Sigmoid colon (tissue), 7 donors: ENCODE measurements around the gene CCDC116. TPM values are rescaled to one million over a fixed set of nuclear protein-coding genes. Genes with fewer than 3 reads are reported as not detected.

Source experiments
- DNase-seq: peaks from one replicate; pipeline ENCODE4 v3.0.0-alpha.2; 2019
- H3K27ac ChIP-seq, 4 donors: fragments of 200-600 bp; sonication (generic); one replicate each; pipeline ENCODE4 v1.5.1; 2016 to 2019; ENCODE audit warnings: mild to moderate bottlenecking in 1 of 4
- H3K27me3 ChIP-seq, 3 donors: fragments of 200-600 bp; sonication (generic); one replicate each; pipeline ENCODE4 v1.5.1; 2019; ENCODE audit warnings: mild to moderate bottlenecking in 1 of 3
- H3K36me3 ChIP-seq, 4 donors: fragments of 200-600 bp; sonication (generic); one replicate each; pipeline ENCODE4 v1.5.1; 2016 to 2019
- H3K4me1 ChIP-seq, 4 donors: fragments of 200-600 bp; sonication (generic); one replicate each; pipeline ENCODE4 v1.5.1; 2017 to 2019
- H3K4me3 ChIP-seq, 4 donors: fragments of 200-600 bp; sonication (generic); one replicate each; pipeline ENCODE4 v1.5.1; 2017 to 2019; ENCODE audit warnings: mild to moderate bottlenecking in 2 of 4, moderate library complexity in 1 of 4
- H3K9me3 ChIP-seq, 4 donors: fragments of 200-600 bp in 3 of 4; sonication (generic) in 3 of 4; one replicate each; pipeline versions ENCODE4 v1.5.1 to v1.6.1; 2013 to 2019
- CTCF ChIP-seq, 4 experiments: fragments of 450-650 bp in 3 of 4; fragments of 200-600 bp in 1 of 4; IDR thresholded peaks; one replicate each; pipeline ENCODE4 v1.5.1; 2016 to 2019; ENCODE audit warnings: antibody characterized with exemption in 4 of 4, mild to moderate bottlenecking in 3 of 4, moderate library complexity in 2 of 4
- EP300 ChIP-seq, 4 donors: sonication (generic); formaldehyde crosslinking; IDR thresholded peaks; one replicate each; pipeline ENCODE4 v1.6.1; 2017; ENCODE audit warnings: antibody characterized with exemption in 4 of 4
- POLR2A ChIP-seq, 2 donors: fragments of 450-650 bp; IDR thresholded peaks; one replicate each; pipeline ENCODE4 v1.6.1; 2016; ENCODE audit warnings: antibody characterized with exemption in 2 of 2, mild to moderate bottlenecking in 2 of 2, moderate library complexity in 2 of 2
- POLR2AphosphoS5 ChIP-seq, 4 donors: sonication (generic); formaldehyde crosslinking; IDR thresholded peaks; one replicate each; pipeline ENCODE4 v1.6.1; 2017; ENCODE audit warnings: antibody characterized with exemption in 4 of 4
- WGBS, 2 donors: extraction: QIAGEN DNeasy Blood & Tissue Kit; methylation state at CpG; one replicate each; pipeline ENCODE4 v1.1.7; 2013; 5-methylcytosine and 5-hydroxymethylcytosine counted together
- intact Hi-C: fragments of 100-400 bp; cut with DNase I; formaldehyde crosslinking; loops from one replicate; pipeline ENCODE4 v1.15.1; 2023
- polyA plus RNA-seq, 3 donors: library from polyadenylated mRNA; stranded (reverse); fragments of 200-250 nt; gene quantifications; one replicate each; pipeline ENCODE4 v1.2.3, GENCODE V29; 2013
- total RNA-seq, 4 donors: library from RNA; depleted of rRNA; stranded (reverse); fragments of >200 nt; gene quantifications; one replicate each; pipeline ENCODE4 v1.1.0, GENCODE V29; 2016
- donor health status: healthy with polysubstance abuse.
- donor health status: Bipolar disorder and iron deficiency.
- donor health status: healthy.

Gene CCDC116
- total and polyA plus RNA-seq, 7 donors, result 0.33 to 2.5 (median 0.41) TPM; not detected in 2

GRCh38 chr22:21633481-21633880 lies 921 bp downstream of the CCDC116 start:
- Histone ChIP-seq H3K27ac (no peak overlapping the region), H3K4me3 (no peak overlapping the region), H3K27me3 (no peaks in the 10 kb centered on the region), H3K9me3 (no peaks in the 10 kb centered on the region), H3K36me3 (peaks cover 0 to under 1% (median 0%) of the 10 kb centered on the region in 4 donors), H3K4me1 (peaks cover 0 to 16% (median 12%) of the 10 kb centered on the region in 4 donors)
- no peak for DNase-seq
- no peak for TF ChIP-seq CTCF (IDR thresholded peaks at IDR 0.05)
- TF ChIP-seq EP300 (IDR thresholded peaks at IDR 0.05), result no peak
- no peak for TF ChIP-seq POLR2A (IDR thresholded peaks at IDR 0.05)
- TF ChIP-seq POLR2AphosphoS5 (IDR thresholded peaks at IDR 0.05), result no peak
- 93 to 94% methylated on average over 4 of the region's 4 CpGs for WGBS, 2 donors
- intact Hi-C loops, result no loop called here

GRCh38 chr22:21634081-21634480 lies 1.5 kb downstream of the CCDC116 start:
- peaks cover 0 to 11% (median 6%) of the 10 kb centered on the region in 4 donors for H3K4me1 ChIP-seq
- intact Hi-C loops, result no loop called here
- H3K27me3 ChIP-seq, result no peaks in the 10 kb centered on the region
- DNase-seq, result no peak
- no peak overlapping the region for H3K4me3 ChIP-seq
- no peaks in the 10 kb centered on the region for H3K9me3 ChIP-seq
- H3K36me3 ChIP-seq, result no peaks in the 10 kb centered on the region
- TF ChIP-seq POLR2A (IDR thresholded peaks at IDR 0.05) (no peak), EP300 (IDR thresholded peaks at IDR 0.05) (no peak), POLR2AphosphoS5 (IDR thresholded peaks at IDR 0.05) (no peak), CTCF (IDR thresholded peaks at IDR 0.05) (no peak)
- 94 to 97% methylated on average over 16 of the region's 16 CpGs for WGBS, 2 donors
- H3K27ac ChIP-seq, result no peak overlapping the region

- H3K36me3 ChIP-seq, result no peaks in the 10 kb centered on the region
- intact Hi-C loops, result no loop called here
- DNase-seq, result no peak
- no peak overlapping the region for H3K4me3 ChIP-seq
- no peaks in the 10 kb centered on the region for H3K27me3 ChIP-seq
- WGBS, 2 donors, result 90 to 92% methylated on average over 19 of the region's 19 CpGs
- TF ChIP-seq EP300 (IDR thresholded peaks at IDR 0.05) (no peak), POLR2AphosphoS5 (IDR thresholded peaks at IDR 0.05) (no peak), POLR2A (IDR thresholded peaks at IDR 0.05) (no peak), CTCF (IDR thresholded peaks at IDR 0.05) (no peak)
- H3K4me1 ChIP-seq, result peaks cover 0 to 4% (median 2%) of the 10 kb centered on the region in 4 donors
- no peaks in the 10 kb centered on the region for H3K9me3 ChIP-seq
- no peak overlapping the region for H3K27ac ChIP-seq
Measured at GRCh38 chr22:21634844-21635243, 2.3 kb downstream of the CCDC116 start.

- Histone ChIP-seq H3K4me1 (peaks cover 0 to under 1% (median 0%) of the 10 kb centered on the region in 4 donors), H3K36me3 (no peaks in the 10 kb centered on the region), H3K9me3 (no peaks in the 10 kb centered on the region), H3K4me3 (no peak overlapping the region), H3K27me3 (no peaks in the 10 kb centered on the region), H3K27ac (no peak overlapping the region)
- TF ChIP-seq POLR2AphosphoS5 (IDR thresholded peaks at IDR 0.05) (no peak), EP300 (IDR thresholded peaks at IDR 0.05) (no peak), CTCF (IDR thresholded peaks at IDR 0.05) (no peak), POLR2A (IDR thresholded peaks at IDR 0.05) (no peak)
- intact Hi-C loops, result no loop called here
- WGBS, 2 donors, result 86 to 89% methylated on average over 15 of the region's 15 CpGs
- no peak for DNase-seq
Measured at GRCh38 chr22:21635771-21636510, 3.4 kb downstream of the CCDC116 start.
